Karpas-422 (cell line): Measurements from ENCODE around the gene ASTN2. TPM values are rescaled to one million over a fixed set of nuclear protein-coding genes. Genes with fewer than 3 reads are reported as not detected.

Source experiments
- DNase-seq: peaks from one replicate; pipeline ENCODE4 v3.0.0-alpha.2; 2015
- H2AFZ ChIP-seq: fragments of 200-600 bp; sonication (generic); 2 replicates; pipeline ENCODE4 v1.6.1; 2014; ENCODE audit warnings: antibody characterized with exemption, low read length, mixed read lengths
- H3K27ac ChIP-seq: fragments of 200-600 bp; sonication (generic); 2 replicates; pipeline ENCODE4 v1.5.1; 2014; ENCODE audit warnings: mild to moderate bottlenecking, low read length, moderate library complexity
- H3K27me3 ChIP-seq: fragments of 200-600 bp; sonication (generic); 2 replicates; pipeline ENCODE4 v1.6.1; 2014; ENCODE audit warnings: low read length, mixed read lengths
- H3K36me3 ChIP-seq: fragments of 200-600 bp; sonication (generic); 2 replicates; pipeline ENCODE4 v1.6.1; 2014; ENCODE audit warnings: low read length, mixed read lengths; ENCODE audit not compliant: insufficient read depth
- H3K4me1 ChIP-seq: fragments of 200-600 bp; sonication (generic); 2 replicates; pipeline ENCODE4 v1.6.1; 2014; ENCODE audit warnings: mild to moderate bottlenecking, low read length, mixed read lengths
- H3K4me2 ChIP-seq: fragments of 200-600 bp; sonication (generic); 2 replicates; pipeline ENCODE4 v1.6.1; 2014; ENCODE audit warnings: low read length, low read depth, mild to moderate bottlenecking; ENCODE audit not compliant: poor library complexity, severe bottlenecking
- H3K4me3 ChIP-seq: fragments of 200-600 bp; sonication (generic); 2 replicates; pipeline ENCODE4 v1.5.1; 2014; ENCODE audit warnings: mild to moderate bottlenecking, antibody characterized with exemption, low read length, mixed read lengths
- H3K79me2 ChIP-seq: fragments of 200-600 bp; sonication (generic); 2 replicates; pipeline ENCODE4 v1.6.1; 2014; ENCODE audit warnings: mild to moderate bottlenecking, low read length, mixed read lengths
- H3K9ac ChIP-seq: fragments of 200-600 bp; sonication (generic); 2 replicates; pipeline ENCODE4 v1.6.0; 2014; ENCODE audit warnings: low read length
- H3K9me2 ChIP-seq: fragments of 200-600 bp; sonication (generic), shearing (Covaris generic); replicated peaks from 2 replicates; pipeline ENCODE4 v1.6.0; 2014; ENCODE audit warnings: mild to moderate bottlenecking, low read length, moderate library complexity; ENCODE audit not compliant: insufficient read depth
- H3K9me3 ChIP-seq: fragments of 300-700, 200-600 bp; sonication (generic); 2 replicates; pipeline ENCODE4 v1.6.1; 2014; ENCODE audit warnings: low read length, mixed read lengths
- H4K20me1 ChIP-seq: fragments of 200-600 bp; sonication (generic); 2 replicates; pipeline ENCODE4 v1.6.1; 2014; ENCODE audit warnings: mild to moderate bottlenecking, antibody characterized with exemption, low read length, low read depth; ENCODE audit not compliant: insufficient read depth
- total RNA-seq: library from RNA; depleted of rRNA; stranded (reverse); fragments of >200 nt; shearing (Covaris generic); gene quantifications from 2 replicates; pipeline ENCODE4 v1.2.3, GENCODE V29; 2014; ENCODE audit warnings: low replicate concordance

The ASTN2 gene
- total RNA-seq, 1 experiment from 2014 or later = 5.3 TPM

DNA sequence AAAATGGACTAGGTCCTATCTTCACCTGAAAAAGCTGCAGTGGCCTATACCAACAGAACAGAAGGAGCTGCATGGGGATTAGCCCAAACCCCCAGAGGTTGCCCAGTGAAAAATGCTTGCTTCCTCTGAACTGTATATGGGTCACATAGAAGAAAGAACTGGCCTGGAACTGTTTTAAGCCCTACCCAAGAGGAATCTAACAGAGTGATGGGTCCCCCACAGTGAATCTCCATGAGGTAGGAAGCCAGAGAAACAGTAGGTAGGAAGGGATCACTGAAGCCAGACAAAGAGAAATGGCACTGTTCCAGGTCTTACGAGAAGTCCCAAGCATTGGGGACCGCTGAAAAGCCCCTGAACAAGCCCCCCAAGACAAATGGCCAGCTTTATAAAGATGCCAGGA lies 756.6 kb downstream of the ASTN2 start:
- H3K4me3 ChIP-seq = no peak overlapping the region
- H3K9me3 ChIP-seq = no peaks in the 10 kb centered on the region
- no peaks in the 10 kb centered on the region for H3K4me1 ChIP-seq
- no peaks in the 10 kb centered on the region for H3K9me2 ChIP-seq
- no peak for DNase-seq
- H3K4me2 ChIP-seq = no peak overlapping the region
- H3K27ac ChIP-seq = no peak overlapping the region
- H3K36me3 ChIP-seq = no peaks in the 10 kb centered on the region
- no peaks in the 10 kb centered on the region for H4K20me1 ChIP-seq
- H3K9ac ChIP-seq = no peak overlapping the region
- H3K27me3 ChIP-seq = no peaks in the 10 kb centered on the region
- no peaks in the 10 kb centered on the region for H3K79me2 ChIP-seq
- H2AFZ ChIP-seq = no peak overlapping the region

DNA sequence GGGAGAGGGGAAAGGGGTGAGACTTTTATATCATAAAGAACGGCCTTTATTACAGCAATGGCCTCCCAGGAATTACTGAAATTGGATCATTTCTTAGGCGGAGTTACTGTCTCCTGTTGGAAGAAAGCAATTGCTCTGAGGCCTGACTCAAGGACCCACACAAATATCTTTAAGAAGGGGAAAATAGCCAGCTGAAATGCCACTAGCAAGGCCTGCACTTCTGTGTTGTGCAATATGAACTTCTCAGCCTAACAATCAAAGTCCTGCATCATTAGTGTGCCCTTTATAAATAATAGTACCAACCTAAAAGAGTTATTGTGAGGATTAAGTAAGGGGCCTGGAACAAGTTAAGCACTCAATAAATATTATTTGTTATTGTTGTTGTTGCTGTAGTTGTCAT lies 757.9 kb downstream of the ASTN2 start:
- Histone ChIP-seq H3K9ac (no peak overlapping the region), H3K9me3 (no peaks in the 10 kb centered on the region), H3K27me3 (no peaks in the 10 kb centered on the region), H4K20me1 (no peaks in the 10 kb centered on the region), H3K4me1 (no peaks in the 10 kb centered on the region), H3K9me2 (no peaks in the 10 kb centered on the region), H3K79me2 (no peaks in the 10 kb centered on the region), H3K27ac (no peak overlapping the region), H3K36me3 (no peaks in the 10 kb centered on the region), H2AFZ (no peak overlapping the region), H3K4me2 (no peak overlapping the region), H3K4me3 (no peak overlapping the region)
- no peak for DNase-seq

DNA sequence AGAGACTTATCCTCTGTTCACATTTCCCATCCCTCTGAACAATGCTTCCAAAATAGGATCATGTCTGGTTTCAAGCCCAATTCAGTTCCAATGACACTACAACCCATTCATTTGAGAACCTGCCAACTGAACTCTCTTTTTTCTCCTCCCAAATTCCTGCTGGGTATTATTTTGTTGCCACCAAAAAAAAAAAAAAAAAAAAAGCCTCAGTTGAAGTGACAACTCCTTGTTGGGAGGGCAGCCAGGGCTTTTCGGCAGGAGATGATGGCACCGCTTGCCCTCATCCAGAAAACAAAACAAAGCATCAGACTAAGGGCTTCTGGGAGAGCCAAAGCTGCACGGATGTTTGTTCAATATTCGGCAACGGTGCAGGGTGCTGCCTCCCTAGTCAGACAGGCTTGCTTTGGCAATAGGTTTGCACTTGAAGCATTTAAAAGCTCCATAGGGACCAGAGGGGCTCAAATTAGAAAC lies 758.3 kb downstream of the ASTN2 start:
- Histone ChIP-seq H3K27me3 (no peaks in the 10 kb centered on the region), H3K9me3 (no peaks in the 10 kb centered on the region), H3K4me3 (no peak overlapping the region), H3K4me1 (no peaks in the 10 kb centered on the region), H4K20me1 (no peaks in the 10 kb centered on the region), H3K9ac (no peak overlapping the region), H3K9me2 (no peaks in the 10 kb centered on the region), H2AFZ (no peak overlapping the region), H3K27ac (no peak overlapping the region), H3K36me3 (no peaks in the 10 kb centered on the region), H3K4me2 (no peak overlapping the region), H3K79me2 (no peaks in the 10 kb centered on the region)
- no peak for DNase-seq

DNA sequence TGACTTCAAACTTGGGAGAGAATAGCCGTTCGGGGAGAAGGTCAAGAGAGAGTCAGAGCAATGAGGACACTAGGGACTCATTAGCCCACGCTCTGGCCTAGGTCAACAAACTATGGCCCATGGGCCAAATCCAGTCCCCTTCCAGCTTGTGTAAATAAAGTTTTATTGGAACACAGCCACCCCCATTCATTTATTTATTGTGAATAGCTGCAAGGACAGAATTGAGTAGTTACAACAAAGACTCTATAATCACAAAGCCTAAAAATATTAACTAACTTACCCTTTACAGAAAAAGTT lies 760.9 kb downstream of the ASTN2 start:
- Histone ChIP-seq H3K9me3 (no peaks in the 10 kb centered on the region), H3K4me2 (no peak overlapping the region), H3K79me2 (no peaks in the 10 kb centered on the region), H3K27ac (no peak overlapping the region), H2AFZ (no peak overlapping the region), H3K4me3 (no peak overlapping the region), H4K20me1 (no peaks in the 10 kb centered on the region), H3K36me3 (no peaks in the 10 kb centered on the region), H3K9me2 (no peaks in the 10 kb centered on the region), H3K27me3 (no peaks in the 10 kb centered on the region), H3K9ac (no peak overlapping the region), H3K4me1 (no peaks in the 10 kb centered on the region)
- no peak for DNase-seq

DNA sequence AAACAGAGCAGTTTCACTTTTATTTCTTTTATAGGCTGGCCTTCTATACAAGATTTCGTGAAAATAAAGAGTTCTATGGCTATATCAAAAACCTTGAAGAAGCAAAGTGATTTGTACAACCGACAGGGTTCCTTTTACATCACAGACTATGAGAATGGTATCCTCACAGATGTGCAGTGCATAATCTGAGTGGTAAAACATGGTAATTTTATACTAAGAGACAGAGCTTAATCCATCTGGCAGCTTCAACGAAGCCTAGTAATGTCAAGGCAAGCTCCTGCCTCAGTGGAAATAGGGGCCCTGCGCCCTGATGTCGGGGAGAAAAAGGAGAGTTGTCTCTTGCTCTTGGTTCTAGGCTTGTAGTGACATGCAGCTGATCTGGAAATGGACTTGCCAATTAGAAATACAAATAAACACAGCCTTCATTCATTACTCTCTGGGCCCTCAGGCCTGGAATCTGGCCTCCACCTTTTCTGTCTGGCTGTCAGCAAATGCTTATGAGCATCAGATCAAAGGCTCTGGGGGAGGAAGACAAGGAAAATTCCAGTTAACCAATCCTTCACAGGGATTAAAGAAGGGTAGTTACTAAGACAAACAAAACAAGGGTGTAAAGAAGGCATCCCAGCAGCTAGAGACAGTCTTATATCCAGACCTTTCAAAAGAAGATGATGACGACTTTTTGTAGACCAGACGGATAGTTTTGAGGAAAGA lies 761.4 kb downstream of the ASTN2 start:
- no peak for DNase-seq
- Histone ChIP-seq H2AFZ (no peak overlapping the region), H3K9me2 (no peaks in the 10 kb centered on the region), H4K20me1 (no peaks in the 10 kb centered on the region), H3K4me1 (no peaks in the 10 kb centered on the region), H3K9me3 (no peaks in the 10 kb centered on the region), H3K9ac (no peak overlapping the region), H3K27me3 (no peaks in the 10 kb centered on the region), H3K4me3 (no peak overlapping the region), H3K79me2 (no peaks in the 10 kb centered on the region), H3K27ac (no peak overlapping the region), H3K36me3 (no peaks in the 10 kb centered on the region), H3K4me2 (no peak overlapping the region)

DNA sequence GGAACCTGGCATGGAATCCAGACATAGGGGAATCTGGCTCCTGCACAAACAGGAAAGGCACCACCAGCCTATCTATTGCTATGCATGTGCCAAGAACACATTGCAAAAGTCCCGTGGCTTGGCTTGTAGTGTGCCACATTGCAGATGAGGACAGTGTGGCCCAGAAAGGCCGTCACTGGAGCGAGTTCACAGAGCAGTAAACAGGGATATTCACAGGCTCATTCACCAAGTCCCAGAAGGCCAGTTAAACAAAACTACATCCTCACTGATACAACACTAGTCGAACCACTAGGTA lies 767.4 kb downstream of the ASTN2 start:
- Histone ChIP-seq H4K20me1 (no peaks in the 10 kb centered on the region), H3K4me2 (no peak overlapping the region), H3K4me3 (no peak overlapping the region), H3K9ac (no peak overlapping the region), H3K27ac (no peak overlapping the region), H3K27me3 (no peaks in the 10 kb centered on the region), H3K79me2 (no peaks in the 10 kb centered on the region), H3K4me1 (no peaks in the 10 kb centered on the region), H2AFZ (no peak overlapping the region), H3K36me3 (no peaks in the 10 kb centered on the region), H3K9me2 (no peaks in the 10 kb centered on the region), H3K9me3 (no peaks in the 10 kb centered on the region)
- no peak for DNase-seq

DNA sequence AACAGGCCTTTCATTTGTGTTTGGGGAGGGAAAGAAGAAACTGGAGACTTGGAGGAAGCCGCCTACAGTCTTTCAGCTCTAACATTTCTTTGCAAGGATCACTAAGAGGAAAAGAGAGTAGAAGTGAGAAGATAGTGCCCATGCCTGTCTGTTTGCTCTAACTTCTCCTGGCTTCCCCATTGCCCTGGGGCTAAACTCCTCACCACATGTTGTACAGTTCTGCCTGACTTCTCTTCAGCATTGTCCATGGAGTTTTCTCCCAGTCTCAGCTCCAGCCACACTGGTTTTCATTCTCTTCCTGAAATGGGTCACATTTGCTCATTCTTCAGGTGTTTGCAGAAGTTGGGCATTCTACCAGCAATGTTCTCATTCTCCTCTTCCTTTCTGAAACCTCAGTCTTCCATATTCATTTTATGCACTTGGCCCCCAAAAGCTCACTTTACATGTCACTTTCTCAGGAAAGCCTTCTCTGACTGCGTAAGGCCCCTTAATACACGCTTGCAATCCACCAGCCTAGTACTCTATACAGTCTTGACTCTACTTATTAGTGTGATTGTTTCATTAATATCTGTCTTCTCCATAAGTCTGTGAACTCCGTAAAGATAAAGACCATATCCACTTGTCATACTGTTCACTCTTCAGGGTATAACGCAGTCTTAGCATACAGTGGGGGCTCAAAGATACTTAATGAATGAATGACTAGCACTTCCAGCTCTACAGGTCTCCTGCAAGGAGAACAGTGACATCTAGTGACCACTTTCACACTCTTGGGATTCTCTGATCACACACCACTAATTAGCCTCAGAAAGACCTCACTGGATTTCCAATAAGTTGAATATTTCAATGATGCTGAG lies 768.0 kb downstream of the ASTN2 start:
- Histone ChIP-seq H3K4me1 (no peaks in the 10 kb centered on the region), H3K4me3 (no peak overlapping the region), H3K9me3 (no peaks in the 10 kb centered on the region), H3K27ac (no peak overlapping the region), H3K79me2 (no peaks in the 10 kb centered on the region), H4K20me1 (no peaks in the 10 kb centered on the region), H2AFZ (no peak overlapping the region), H3K9ac (no peak overlapping the region), H3K36me3 (no peaks in the 10 kb centered on the region), H3K4me2 (no peak overlapping the region), H3K9me2 (no peaks in the 10 kb centered on the region), H3K27me3 (no peaks in the 10 kb centered on the region)
- DNase-seq = peak; percentile 69

DNA sequence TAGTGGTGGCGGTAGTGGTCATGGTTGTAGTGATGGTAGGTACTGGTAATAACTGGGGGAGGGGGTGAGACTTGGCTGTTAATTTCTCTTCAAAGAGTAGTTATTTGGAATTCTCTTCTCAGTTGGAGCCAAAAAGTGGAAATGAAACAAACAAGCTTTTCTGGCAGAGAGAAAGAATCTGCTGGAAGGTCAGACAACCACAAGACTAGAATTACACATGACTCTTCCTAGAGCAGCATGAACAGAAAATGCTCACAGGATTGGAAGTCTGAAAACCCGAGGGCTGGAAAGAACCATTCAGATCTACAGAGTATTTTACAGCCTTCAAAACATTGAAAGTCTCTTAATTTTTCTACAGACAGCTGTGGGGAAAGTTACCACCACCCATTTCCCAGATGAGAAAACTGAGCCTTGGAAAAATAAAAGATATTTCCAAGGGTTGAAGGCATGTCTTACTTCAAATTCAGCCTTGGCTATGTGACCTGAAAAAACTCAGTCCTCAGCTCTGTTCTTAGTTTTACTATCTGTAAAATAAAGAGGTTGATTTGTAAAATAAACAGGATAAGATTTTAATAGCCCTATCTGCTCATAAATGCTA lies 770.7 kb downstream of the ASTN2 start:
- no peak overlapping the region for H3K27ac ChIP-seq
- no peaks in the 10 kb centered on the region for H3K4me1 ChIP-seq
- no peak overlapping the region for H3K4me2 ChIP-seq
- no peaks in the 10 kb centered on the region for H3K9me2 ChIP-seq
- H3K4me3 ChIP-seq = no peak overlapping the region
- no peaks in the 10 kb centered on the region for H3K27me3 ChIP-seq
- DNase-seq = no peak
- no peaks in the 10 kb centered on the region for H3K9me3 ChIP-seq
- H2AFZ ChIP-seq = no peak overlapping the region
- no peaks in the 10 kb centered on the region; the same call in 1 of the 2 replicates for H4K20me1 ChIP-seq
- H3K9ac ChIP-seq = no peak overlapping the region
- no peaks in the 10 kb centered on the region for H3K36me3 ChIP-seq
- H3K79me2 ChIP-seq = no peaks in the 10 kb centered on the region
